Thyroid gland (tissue), 4 donors: ENCODE measurements around the gene ANK3.

Source experiments
- POLR2A ChIP-seq, 2 donors: fragments of 450-650 bp; IDR thresholded peaks; one replicate each; pipeline ENCODE4 v1.6.1; 2017; ENCODE audit warnings: antibody characterized with exemption in 2 of 2, mild to moderate bottlenecking in 2 of 2, moderate library complexity in 1 of 2
- TF ChIP-seq, protein P1 (sequence below), 6 experiments: fragments of 200-600 bp in 3 of 6; fragments of 450-650 bp in 3 of 6; sonication (generic) in 3 of 6; IDR thresholded peaks; one replicate each; pipeline ENCODE4 v1.5.1; 2016 to 2019; ENCODE audit warnings: antibody characterized with exemption in 6 of 6, mild to moderate bottlenecking in 2 of 6, inconsistent platforms in 1 of 6, moderate library complexity in 1 of 6

GRCh38 chr10:60006062-60006461 is 383.6 kb downstream of the ANK3 start:
- TF ChIP-seq, protein P1, sequence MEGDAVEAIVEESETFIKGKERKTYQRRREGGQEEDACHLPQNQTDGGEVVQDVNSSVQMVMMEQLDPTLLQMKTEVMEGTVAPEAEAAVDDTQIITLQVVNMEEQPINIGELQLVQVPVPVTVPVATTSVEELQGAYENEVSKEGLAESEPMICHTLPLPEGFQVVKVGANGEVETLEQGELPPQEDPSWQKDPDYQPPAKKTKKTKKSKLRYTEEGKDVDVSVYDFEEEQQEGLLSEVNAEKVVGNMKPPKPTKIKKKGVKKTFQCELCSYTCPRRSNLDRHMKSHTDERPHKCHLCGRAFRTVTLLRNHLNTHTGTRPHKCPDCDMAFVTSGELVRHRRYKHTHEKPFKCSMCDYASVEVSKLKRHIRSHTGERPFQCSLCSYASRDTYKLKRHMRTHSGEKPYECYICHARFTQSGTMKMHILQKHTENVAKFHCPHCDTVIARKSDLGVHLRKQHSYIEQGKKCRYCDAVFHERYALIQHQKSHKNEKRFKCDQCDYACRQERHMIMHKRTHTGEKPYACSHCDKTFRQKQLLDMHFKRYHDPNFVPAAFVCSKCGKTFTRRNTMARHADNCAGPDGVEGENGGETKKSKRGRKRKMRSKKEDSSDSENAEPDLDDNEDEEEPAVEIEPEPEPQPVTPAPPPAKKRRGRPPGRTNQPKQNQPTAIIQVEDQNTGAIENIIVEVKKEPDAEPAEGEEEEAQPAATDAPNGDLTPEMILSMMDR (IDR thresholded peaks at IDR 0.05): no peak
- no peak for TF ChIP-seq POLR2A (IDR thresholded peaks at IDR 0.05)
